CD4-positive, alpha-beta memory T cell (primary cell): Measurements from ENCODE around the gene HDAC10. TPM values are rescaled to one million over a fixed set of nuclear protein-coding genes. Genes with fewer than 3 reads are reported as not detected.

Source experiments
- CTCF ChIA-PET: fragments of 350-600 bp; sonication (Branson Sonifier 250); formaldehyde crosslinking; loops from one replicate; lab custom pipeline; 2021; ENCODE audit warnings: inconsistent platforms; ENCODE audit not compliant: partially characterized antibody; lab: Charles Lee
- POLR2A ChIA-PET: fragments of 350-600 bp; sonication (Branson Sonifier 250); formaldehyde crosslinking; loops from one replicate; lab custom pipeline; 2021; ENCODE audit not compliant: partially characterized antibody; lab: Charles Lee
- DNase-seq, 5 donors: peaks; one replicate each; pipeline versions ENCODE4 v3.0.0 to v3.0.0-alpha.2; 2020 to 2022; ENCODE audit warnings: mixed read lengths in 1 of 5
- H3K27ac ChIP-seq: one replicate; pipeline ENCODE4 v1.7.0; 2013; ENCODE audit warnings: low read depth, low read length
- H3K27me3 ChIP-seq: 2 replicates; pipeline ENCODE4 v1.7.0; 2013; ENCODE audit warnings: mild to moderate bottlenecking, low read length, moderate library complexity; ENCODE audit not compliant: insufficient read depth
- H3K36me3 ChIP-seq: 2 replicates; pipeline ENCODE4 v1.7.0; 2013; ENCODE audit warnings: mild to moderate bottlenecking, low read length, moderate library complexity; ENCODE audit not compliant: insufficient read depth
- H3K4me1 ChIP-seq: 2 replicates; pipeline ENCODE4 v1.7.0; 2013; ENCODE audit warnings: mild to moderate bottlenecking, low read length, moderate library complexity; ENCODE audit not compliant: insufficient read depth
- H3K4me3 ChIP-seq, 2 donors: one replicate each; pipeline ENCODE4 v1.7.0; 2013; ENCODE audit warnings: low read length in 2 of 2, mild to moderate bottlenecking in 1 of 2
- H3K9me3 ChIP-seq, 2 donors: one replicate each; pipeline ENCODE4 v1.7.0; 2013; ENCODE audit warnings: low read length in 2 of 2, control low read depth in 1 of 2; ENCODE audit not compliant: control insufficient read depth in 1 of 2
- H3K27ac Mint-ChIP-seq, 7 donors: one replicate each; pipeline ENCODE4 v1.8.0; 2020 to 2021; ENCODE audit warnings: mixed read lengths in 7 of 7, mild to moderate bottlenecking in 6 of 7, inconsistent platforms in 3 of 7, moderate library complexity in 3 of 7
- H3K27me3 Mint-ChIP-seq, 2 donors: one replicate each; pipeline ENCODE4 v1.8.0; 2020 to 2021; ENCODE audit warnings: mixed read lengths in 2 of 2
- H3K36me3 Mint-ChIP-seq, 2 donors: one replicate each; pipeline ENCODE4 v1.8.0; 2020 to 2021; ENCODE audit warnings: mixed read lengths in 2 of 2, inconsistent platforms in 1 of 2, mild to moderate bottlenecking in 1 of 2
- H3K4me1 Mint-ChIP-seq, 4 donors: one replicate each; pipeline ENCODE4 v1.8.0; 2020 to 2021; ENCODE audit warnings: mixed read lengths in 4 of 4, mild to moderate bottlenecking in 1 of 4
- H3K4me3 Mint-ChIP-seq, 8 donors: one replicate each; pipeline ENCODE4 v1.8.0; 2020 to 2021; ENCODE audit warnings: mixed read lengths in 8 of 8, mild to moderate bottlenecking in 7 of 8, moderate library complexity in 6 of 8, inconsistent platforms in 3 of 8
- H3K9me3 Mint-ChIP-seq, 8 donors: one replicate each; pipeline ENCODE4 v1.8.0; 2020 to 2021; ENCODE audit warnings: mixed read lengths in 8 of 8, mild to moderate bottlenecking in 5 of 8, inconsistent platforms in 3 of 8, moderate library complexity in 1 of 8
- intact Hi-C: fragments of 100-400 bp; cut with micrococcal nuclease; formaldehyde crosslinking; loops from one replicate; pipeline ENCODE4 v1.15.1; 2023
- polyA plus RNA-seq, 2 donors: library from polyadenylated mRNA; unstranded; fragments of 300-500 nt; fragmentation: Illumina TruSeq; gene quantifications; one replicate each; pipeline ENCODE4 v1.2.3, GENCODE V29; 2021
- total RNA-seq, 2 experiments: library from RNA; stranded (reverse); gene quantifications; one replicate each; pipeline ENCODE4 v1.2.3, GENCODE V29; 2021

HDAC10 gene
- total and polyA plus RNA-seq, 4 experiments from 2014 or later, result 3.8 to 151 (median 73.7) TPM

DNA sequence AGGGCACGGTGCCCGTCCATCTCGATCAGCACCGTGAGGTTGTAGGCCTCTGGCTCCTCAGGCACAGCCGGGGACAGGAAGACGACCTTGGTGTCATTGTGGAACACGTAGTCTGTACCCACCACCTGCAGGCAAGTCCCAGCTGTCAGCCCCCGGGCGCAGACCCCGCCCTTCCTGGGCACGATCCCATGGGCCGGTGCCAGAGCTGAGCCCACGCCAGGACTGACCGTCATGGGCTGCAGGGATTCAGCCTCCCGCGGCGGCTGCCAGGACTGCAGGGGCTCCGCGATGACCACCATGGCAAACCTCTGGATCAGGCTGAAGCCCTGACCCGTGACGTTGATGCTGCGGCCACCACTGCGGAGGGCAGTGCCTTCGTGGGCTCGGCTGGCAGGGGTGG is 30.9 kb upstream of the HDAC10 start:
- Mint-ChIP-seq H3K9me3 (no peaks in the 10 kb centered on the region), H3K36me3 (no peaks in the 10 kb centered on the region), H3K27me3 (no peaks in the 10 kb centered on the region), H3K4me3 (no peak overlapping the region), H3K4me1 (no peaks in the 10 kb centered on the region), H3K27ac (no peak overlapping the region)
- ChIA-PET CTCF (no interaction called here), POLR2A (no interaction called here)
- Histone ChIP-seq H3K27me3 (no peaks in the 10 kb centered on the region), H3K27ac (no peak overlapping the region), H3K36me3 (no peaks in the 10 kb centered on the region), H3K9me3 (no peaks in the 10 kb centered on the region), H3K4me3 (no peak overlapping the region), H3K4me1 (no peaks in the 10 kb centered on the region)
- intact Hi-C loops, result no loop called here
- no peak for DNase-seq

DNA sequence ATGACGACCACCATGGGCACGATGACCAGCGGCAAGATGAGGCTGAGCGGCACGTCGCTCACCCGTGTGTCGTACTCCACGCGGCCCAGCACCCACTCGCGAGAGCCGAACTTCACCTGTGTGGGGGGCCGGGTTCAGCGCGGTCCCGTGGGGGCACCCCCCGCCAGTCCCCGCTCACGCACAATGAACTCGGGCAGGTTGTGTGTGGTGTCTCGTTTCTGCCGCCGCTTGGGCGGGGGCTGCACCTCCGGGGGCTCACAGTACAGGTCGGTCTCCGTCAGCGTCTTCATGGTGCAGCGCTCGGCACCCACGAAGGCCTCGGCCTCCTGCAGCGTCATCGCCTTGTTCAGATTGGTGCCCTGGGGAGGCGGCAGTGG is 30.3 kb upstream of the HDAC10 start:
- DNase-seq, result no peak
- CTCF ChIA-PET, result no interaction called here
- no peak overlapping the region for H3K4me3 ChIP-seq
- no peaks in the 10 kb centered on the region for H3K36me3 ChIP-seq
- H3K9me3 Mint-ChIP-seq, result no peaks in the 10 kb centered on the region
- H3K27ac ChIP-seq, result no peak overlapping the region
- intact Hi-C loops, result no loop called here
- no peaks in the 10 kb centered on the region for H3K4me1 ChIP-seq
- H3K4me3 Mint-ChIP-seq, result no peak overlapping the region
- no peaks in the 10 kb centered on the region for H3K27me3 ChIP-seq
- H3K36me3 Mint-ChIP-seq, result no peaks in the 10 kb centered on the region
- no peaks in the 10 kb centered on the region for H3K27me3 Mint-ChIP-seq
- no peaks in the 10 kb centered on the region for H3K9me3 ChIP-seq
- no peak overlapping the region for H3K27ac Mint-ChIP-seq
- no peaks in the 10 kb centered on the region for H3K4me1 Mint-ChIP-seq
- POLR2A ChIA-PET, result no interaction called here

DNA sequence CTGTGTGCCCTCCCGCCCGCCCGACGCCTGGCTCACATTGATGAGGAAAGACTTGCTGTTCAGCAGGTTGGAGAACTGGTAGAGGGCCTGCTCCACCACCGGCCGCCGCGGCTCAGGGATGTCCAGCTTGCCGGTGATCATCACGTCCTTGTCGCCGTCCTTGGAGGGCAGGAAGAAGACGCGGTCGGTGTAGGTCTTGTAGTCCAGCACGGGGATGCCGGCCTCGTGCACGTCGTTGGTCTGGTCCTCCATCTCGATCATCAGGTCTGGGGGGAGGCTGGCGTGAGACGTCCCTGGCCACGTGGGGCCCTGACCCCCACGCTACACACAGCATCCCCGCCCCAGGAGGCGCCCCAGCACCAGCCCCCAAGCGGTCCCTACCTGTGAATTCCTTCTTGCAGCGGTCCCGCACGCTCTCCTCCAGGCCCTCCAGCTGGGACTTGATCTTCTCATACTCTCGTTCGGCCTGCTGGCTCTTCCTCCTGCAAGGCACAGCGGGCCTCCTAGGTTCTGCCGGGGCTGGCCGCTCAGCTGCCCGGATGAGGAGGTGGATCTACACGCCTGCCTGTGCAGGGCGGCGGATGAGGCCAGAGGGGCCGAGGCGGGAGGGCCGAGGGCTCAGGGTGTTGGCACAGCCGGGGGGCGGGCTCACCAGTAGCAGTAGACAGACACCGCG is 29.8 kb upstream of the HDAC10 start:
- Mint-ChIP-seq H3K36me3 (no peaks in the 10 kb centered on the region), H3K4me1 (no peaks in the 10 kb centered on the region), H3K4me3 (peak overlapping the region in 1 of 8 donors; percentile 59), H3K27me3 (no peaks in the 10 kb centered on the region), H3K27ac (no peak overlapping the region), H3K9me3 (no peaks in the 10 kb centered on the region)
- intact Hi-C loops, result no loop called here
- ChIA-PET POLR2A (no interaction called here), CTCF (no interaction called here)
- no peak for DNase-seq
- H3K27ac ChIP-seq, result no peak overlapping the region
- H3K36me3 ChIP-seq, result no peaks in the 10 kb centered on the region
- H3K9me3 ChIP-seq, result no peaks in the 10 kb centered on the region
- no peak overlapping the region for H3K4me3 ChIP-seq
- H3K4me1 ChIP-seq, result no peaks in the 10 kb centered on the region
- no peaks in the 10 kb centered on the region for H3K27me3 ChIP-seq

DNA sequence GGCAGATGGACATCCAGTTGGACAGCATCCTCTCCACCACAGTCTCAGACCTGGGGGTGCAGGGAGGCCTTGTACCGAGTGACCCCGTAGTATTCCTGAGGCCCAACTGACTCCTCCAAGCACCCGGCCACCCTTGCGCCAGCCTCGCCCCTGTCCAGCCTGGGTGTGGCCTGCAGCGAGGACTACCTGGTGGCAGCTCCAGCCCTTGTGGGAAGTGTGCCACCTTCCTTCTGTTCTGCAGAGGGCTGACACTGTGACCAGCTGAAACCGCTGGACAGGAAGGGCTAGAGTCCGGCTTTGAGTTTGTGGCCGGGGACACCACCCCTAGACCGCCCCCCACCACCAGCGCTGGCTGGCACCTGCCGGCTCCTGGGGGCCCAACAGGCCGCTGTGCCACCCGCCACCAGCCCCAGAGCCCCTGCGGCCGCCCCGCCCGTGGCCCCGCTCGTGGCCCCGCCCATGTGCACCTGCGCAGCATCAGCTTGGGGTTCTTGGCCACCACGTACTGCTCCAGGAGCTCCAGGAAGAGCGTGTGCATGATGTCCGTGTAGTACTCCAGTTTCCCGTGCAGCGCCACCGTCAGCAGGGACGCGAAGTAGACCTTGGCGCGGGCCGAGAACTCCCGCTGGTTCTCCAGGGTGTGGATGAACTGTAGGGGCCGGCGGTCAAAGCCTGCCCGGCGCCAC is 29.1 kb upstream of the HDAC10 start:
- H3K4me1 Mint-ChIP-seq, result no peaks in the 10 kb centered on the region
- Histone ChIP-seq H3K9me3 (no peaks in the 10 kb centered on the region), H3K27me3 (no peaks in the 10 kb centered on the region), H3K36me3 (no peaks in the 10 kb centered on the region), H3K4me1 (no peaks in the 10 kb centered on the region), H3K4me3 (no peak overlapping the region), H3K27ac (no peak overlapping the region)
- ChIA-PET POLR2A (interaction anchor here (0.5 kb wide), 1 partner anchor 34 kb away, joined by 3 read pairs; no protein-coding TSS in a partner anchor), CTCF (no interaction called here)
- no peaks in the 10 kb centered on the region for H3K9me3 Mint-ChIP-seq
- no peak overlapping the region for H3K27ac Mint-ChIP-seq
- no peak overlapping the region for H3K4me3 Mint-ChIP-seq
- H3K27me3 Mint-ChIP-seq, result no peaks in the 10 kb centered on the region
- DNase-seq, result no peak
- intact Hi-C loops, result no loop called here
- no peaks in the 10 kb centered on the region for H3K36me3 Mint-ChIP-seq

DNA sequence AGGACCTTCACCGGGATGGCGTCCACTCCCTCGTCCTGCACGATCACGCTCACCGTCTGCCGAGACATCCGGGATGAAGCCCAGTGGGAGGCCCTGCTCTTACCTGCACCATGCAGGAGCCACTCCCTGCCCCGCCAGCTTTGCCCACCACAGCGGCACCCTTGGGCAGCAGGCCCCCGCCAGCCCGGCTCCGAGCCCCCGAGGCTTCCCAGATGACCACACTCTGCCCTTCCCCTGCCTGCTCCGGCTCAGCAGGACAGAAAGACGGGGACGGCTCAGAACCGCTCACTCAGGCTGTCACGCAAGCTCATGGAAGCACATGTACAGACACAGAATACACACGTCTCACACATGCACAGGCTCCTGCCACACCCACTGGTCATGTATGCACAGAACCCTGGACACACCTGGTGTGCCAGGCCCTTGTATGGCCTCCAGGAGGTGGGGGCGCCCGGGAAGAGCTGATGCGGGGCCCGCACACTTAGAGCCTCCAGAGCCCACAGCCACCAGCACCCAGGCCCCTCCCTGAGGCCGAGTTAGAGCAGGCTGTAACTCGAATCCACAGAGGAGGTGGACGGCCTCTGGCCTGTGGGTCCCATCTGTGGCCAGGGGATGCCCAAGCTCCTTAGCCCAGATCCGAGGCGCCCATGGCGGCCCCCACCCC is 28.0 kb upstream of the HDAC10 start:
- Mint-ChIP-seq H3K9me3 (no peaks in the 10 kb centered on the region), H3K27ac (no peak overlapping the region), H3K36me3 (no peaks in the 10 kb centered on the region), H3K4me3 (no peak overlapping the region), H3K4me1 (peaks cover 0 to 2% (median under 1%) of the 10 kb centered on the region in 4 donors), H3K27me3 (no peaks in the 10 kb centered on the region)
- intact Hi-C loops, result no loop called here
- ChIA-PET CTCF (no interaction called here), POLR2A (no interaction called here)
- Histone ChIP-seq H3K9me3 (no peaks in the 10 kb centered on the region), H3K4me3 (no peak overlapping the region), H3K36me3 (no peaks in the 10 kb centered on the region), H3K27ac (no peak overlapping the region), H3K4me1 (peaks cover 3% of the 10 kb centered on the region), H3K27me3 (no peaks in the 10 kb centered on the region)
- DNase-seq, result no peak

DNA sequence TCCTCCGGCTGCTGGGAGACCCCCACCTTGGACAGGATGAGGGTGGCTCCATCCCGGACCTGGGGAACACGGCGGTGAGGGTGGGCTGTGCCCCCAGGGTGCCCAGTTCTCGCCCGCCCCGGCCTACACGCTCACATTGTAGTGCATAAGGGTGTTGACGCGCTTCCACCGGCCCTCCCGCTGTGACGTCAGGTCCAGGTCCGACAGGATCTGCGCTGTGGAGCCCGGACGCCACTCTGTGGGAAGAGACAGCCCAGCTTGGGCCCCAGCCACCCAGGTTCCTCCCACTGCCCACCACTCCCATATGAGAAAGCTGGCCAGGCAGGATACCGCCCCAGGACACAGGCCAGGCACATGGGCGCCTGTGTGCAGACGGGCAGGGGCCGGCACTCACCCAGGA is 27.4 kb upstream of the HDAC10 start:
- Histone ChIP-seq H3K4me3 (no peak overlapping the region), H3K27ac (no peak overlapping the region), H3K4me1 (peaks cover 3% of the 10 kb centered on the region), H3K27me3 (no peaks in the 10 kb centered on the region), H3K36me3 (no peaks in the 10 kb centered on the region), H3K9me3 (no peaks in the 10 kb centered on the region)
- no peaks in the 10 kb centered on the region for H3K9me3 Mint-ChIP-seq
- no peaks in the 10 kb centered on the region for H3K36me3 Mint-ChIP-seq
- H3K27ac Mint-ChIP-seq, result no peak overlapping the region
- CTCF ChIA-PET, result no interaction called here
- H3K4me3 Mint-ChIP-seq, result no peak overlapping the region
- no peaks in the 10 kb centered on the region for H3K27me3 Mint-ChIP-seq
- peaks cover 0 to 7% (median 2%) of the 10 kb centered on the region in 4 donors for H3K4me1 Mint-ChIP-seq
- POLR2A ChIA-PET, result no interaction called here
- intact Hi-C loops, result no loop called here
- no peak for DNase-seq

DNA sequence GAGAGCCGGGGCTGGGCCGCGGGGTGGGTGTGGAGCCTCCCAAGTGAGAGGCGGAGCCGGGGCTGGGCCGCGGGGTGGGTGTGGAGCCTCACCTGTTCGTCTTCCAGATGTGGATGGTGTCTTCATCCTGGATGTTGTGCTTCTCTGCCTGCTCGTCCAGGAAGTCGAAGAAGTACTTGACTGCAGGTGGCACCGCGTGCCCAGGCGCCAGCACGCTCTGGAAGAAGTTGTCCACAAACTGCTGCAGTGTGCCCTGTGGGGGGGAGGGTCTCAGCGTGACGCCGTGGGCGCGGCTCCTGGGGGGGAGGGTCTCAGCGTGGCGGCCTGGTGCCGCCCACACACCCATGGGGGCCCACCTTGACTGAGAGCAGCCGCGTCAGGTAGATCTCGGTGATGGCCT is 26.7 kb upstream of the HDAC10 start:
- H3K27ac ChIP-seq, result no peak overlapping the region
- Mint-ChIP-seq H3K4me1 (peaks cover 0 to 7% (median 2%) of the 10 kb centered on the region in 4 donors), H3K36me3 (no peaks in the 10 kb centered on the region), H3K9me3 (no peaks in the 10 kb centered on the region), H3K27me3 (no peaks in the 10 kb centered on the region), H3K4me3 (no peak overlapping the region), H3K27ac (no peak overlapping the region)
- H3K9me3 ChIP-seq, result no peaks in the 10 kb centered on the region
- ChIA-PET CTCF (no interaction called here), POLR2A (no interaction called here)
- no peaks in the 10 kb centered on the region for H3K27me3 ChIP-seq
- intact Hi-C loops, result no loop called here
- DNase-seq, result no peak
- no peaks in the 10 kb centered on the region for H3K36me3 ChIP-seq
- H3K4me3 ChIP-seq, result no peak overlapping the region
- H3K4me1 ChIP-seq, result peaks cover 3% of the 10 kb centered on the region
